ENCODE measurements around the gene FBXO31. TPM values are rescaled to one million over a fixed set of nuclear protein-coding genes. Genes with fewer than 3 reads are reported as not detected.
A peak's percentile ranks its signal among the peaks of the same experiment; 100 is the strongest.

Gene FBXO31
- total and polyA plus RNA-seq, 2 of the 13 experiments (the other 11 are each of a cell fraction or from before 2014, with no cell fraction given): 92.4 to 101 TPM

GRCh38 chr16:87390641-87391323 is 7.2 kb upstream of the FBXO31 start (continued):
- TF ChIP-seq ZBTB33 (CRISPR knock-in tag; IDR thresholded peaks at IDR 0.05) (peak; percentile 49), ZNF510 (CRISPR knock-in tag; IDR thresholded peaks at IDR 0.05; ENCODE audit: low read depth) (no peak), ZNF253 (CRISPR knock-in tag; IDR thresholded peaks at IDR 0.05; ENCODE audit: borderline replicate concordance) (no peak), MAZ (IDR thresholded peaks at IDR 0.05; ENCODE audit: borderline replicate concordance, low read depth, low read length) (no peak), MAZ (CRISPR knock-in tag; IDR thresholded peaks at IDR 0.05; ENCODE audit: low read depth) (no peak), ATF5 (CRISPR knock-in tag; IDR thresholded peaks at IDR 0.05; ENCODE audit: low read depth) (0 out of 2 replicates have a peak, but pooled peaks have one; percentile 6), ZNF263 (CRISPR knock-in tag; IDR thresholded peaks at IDR 0.05) (no peak), CENPT (CRISPR knock-in tag; IDR thresholded peaks at IDR 0.05; ENCODE audit: low read depth) (no peak), GATA4 (IDR thresholded peaks at IDR 0.05; ENCODE audit: borderline replicate concordance, low read depth) (no peak), ZNF441 (CRISPR knock-in tag; IDR thresholded peaks at IDR 0.05; ENCODE audit: borderline replicate concordance) (no peak), DDIT3 (CRISPR knock-in tag; IDR thresholded peaks at IDR 0.05) (no peak), ZNF33A (CRISPR knock-in tag; IDR thresholded peaks at IDR 0.05; ENCODE audit: borderline replicate concordance) (no peak), MTF2 (CRISPR knock-in tag; IDR thresholded peaks at IDR 0.05; ENCODE audit: borderline replicate concordance) (no peak), ZNF224 (CRISPR knock-in tag; IDR thresholded peaks at IDR 0.05) (peak; percentile 73; the same call in 1 of the 2 replicates), ZNF788 (CRISPR knock-in tag; IDR thresholded peaks at IDR 0.05; ENCODE audit: borderline replicate concordance) (no peak), ZBTB38 (CRISPR knock-in tag; IDR thresholded peaks at IDR 0.05) (peak; percentile 84), ATF2 (CRISPR knock-in tag; IDR thresholded peaks at IDR 0.05) (no peak), ZNF550 (CRISPR knock-in tag; IDR thresholded peaks at IDR 0.05; ENCODE audit: borderline replicate concordance) (0 out of 2 replicates have a peak, but pooled peaks have one; percentile 33), ZBTB34 (CRISPR knock-in tag; IDR thresholded peaks at IDR 0.05) (no peak), TIGD3 (CRISPR knock-in tag; IDR thresholded peaks at IDR 0.05; ENCODE audit: borderline replicate concordance) (no peak), NPAS2 (CRISPR knock-in tag; IDR thresholded peaks at IDR 0.05; ENCODE audit: borderline replicate concordance) (no peak), NFATC3 (CRISPR knock-in tag; IDR thresholded peaks at IDR 0.05) (0 out of 2 replicates have a peak, but pooled peaks have one; percentile 20), BRD4 (CRISPR knock-in tag; IDR thresholded peaks at IDR 0.05) (no peak)

All from HepG2 (cell line).